ENCODE results near the gene CACNA1F.
"Not testable (repeated sequence)": the region's sequence is repeated elsewhere in the genome, so short reads cannot be mapped to it uniquely, and the experiment has no call there.

CACNA1F gene

GRCh38 chrX:49186125-49187027, 46.8 kb downstream of the CACNA1F start, which contains the start of gene PRICKLE3:
TSS of gene PRICKLE3 (minus strand) at chrX:49186373. CDS start at chrX:49186297, 76 bp downstream.
- intact Hi-C loops (cut with DNase I), result no loop called here
- peak in 41 of 42 donors; percentile 34 to 83 (median 64) for DNase-seq

GRCh38 chrX:49184294-49185281, 48.6 kb downstream of the CACNA1F start:
- intact Hi-C loops (cut with DNase I), result no loop called here
- DNase-seq, result peak; percentile 54 to 92 (median 76)

- intact Hi-C loops (cut with DNase I), result no loop called here
- no peak for DNase-seq
Observed at GRCh38 chrX:49183701-49184281, 49.3 kb downstream of the CACNA1F start.

GRCh38 chrX:49179358-49179757, 53.8 kb downstream of the CACNA1F start:
- intact Hi-C loops (cut with DNase I), result no loop called here
- DNase-seq, result no peak

- intact Hi-C loops (cut with DNase I), result no loop called here
- no peak for DNase-seq
Observed at GRCh38 chrX:49178537-49178936, 54.6 kb downstream of the CACNA1F start.

- intact Hi-C loops (cut with DNase I), result no loop called here
- DNase-seq, result no peak
Observed at GRCh38 chrX:49177873-49178480, 55.2 kb downstream of the CACNA1F start.

- no peak for DNase-seq
- intact Hi-C loops (cut with DNase I), result no loop called here
Observed at GRCh38 chrX:49177338-49177833, 55.8 kb downstream of the CACNA1F start.

- intact Hi-C loops (cut with DNase I), result no loop called here
- DNase-seq, result no peak
Observed at GRCh38 chrX:49176421-49177326, 56.5 kb downstream of the CACNA1F start.

GRCh38 chrX:49175435-49176274, 57.5 kb downstream of the CACNA1F start:
- DNase-seq, result no peak

GRCh38 chrX:49174723-49175122, 58.4 kb downstream of the CACNA1F start:
- intact Hi-C loops (cut with DNase I), result no loop called here
- DNase-seq, result no peak

More at GRCh38 chrX:49175435-49176274, 57.5 kb downstream of the CACNA1F start:
- intact Hi-C loops (cut with DNase I), result no loop called here

- DNase-seq; intact Hi-C loops (cut with DNase I): not testable (repeated sequence)
Observed at GRCh38 chrX:49173544-49173943, 59.6 kb downstream of the CACNA1F start.

GRCh38 chrX:49172280-49172780, 60.8 kb downstream of the CACNA1F start:
- DNase-seq, result peak in 14 of 42 donors; percentile 20 to 54 (median 38)
- intact Hi-C loops (cut with DNase I), result no loop called here

GRCh38 chrX:49171752-49172279, 61.3 kb downstream of the CACNA1F start, which contains the start of gene PLP2:
TSS of gene PLP2 (plus strand) at chrX:49171898. CDS start at chrX:49172001, 103 bp downstream.
- intact Hi-C loops (cut with DNase I), result no loop called here
- peak in 3 of 42 donors; percentile 19 to 40 (median 27) for DNase-seq

GRCh38 chrX:49167740-49168108, 65.4 kb downstream of the CACNA1F start:
- no peak for DNase-seq
- intact Hi-C loops (cut with DNase I), result no loop called here

- intact Hi-C loops (cut with DNase I), result no loop called here
Observed at GRCh38 chrX:49166914-49167739, 66.0 kb downstream of the CACNA1F start.

More at GRCh38 chrX:49166914-49167739, 66.0 kb downstream of the CACNA1F start:
- peak in 26 of 42 donors; percentile 15 to 62 (median 36) for DNase-seq

All from head of caudate nucleus (tissue), 42 donors.